Measurements from ENCODE around the gene CDH4.
A peak's percentile ranks its signal among the peaks of the same experiment; 100 is the strongest.

The CDH4 gene

DNA sequence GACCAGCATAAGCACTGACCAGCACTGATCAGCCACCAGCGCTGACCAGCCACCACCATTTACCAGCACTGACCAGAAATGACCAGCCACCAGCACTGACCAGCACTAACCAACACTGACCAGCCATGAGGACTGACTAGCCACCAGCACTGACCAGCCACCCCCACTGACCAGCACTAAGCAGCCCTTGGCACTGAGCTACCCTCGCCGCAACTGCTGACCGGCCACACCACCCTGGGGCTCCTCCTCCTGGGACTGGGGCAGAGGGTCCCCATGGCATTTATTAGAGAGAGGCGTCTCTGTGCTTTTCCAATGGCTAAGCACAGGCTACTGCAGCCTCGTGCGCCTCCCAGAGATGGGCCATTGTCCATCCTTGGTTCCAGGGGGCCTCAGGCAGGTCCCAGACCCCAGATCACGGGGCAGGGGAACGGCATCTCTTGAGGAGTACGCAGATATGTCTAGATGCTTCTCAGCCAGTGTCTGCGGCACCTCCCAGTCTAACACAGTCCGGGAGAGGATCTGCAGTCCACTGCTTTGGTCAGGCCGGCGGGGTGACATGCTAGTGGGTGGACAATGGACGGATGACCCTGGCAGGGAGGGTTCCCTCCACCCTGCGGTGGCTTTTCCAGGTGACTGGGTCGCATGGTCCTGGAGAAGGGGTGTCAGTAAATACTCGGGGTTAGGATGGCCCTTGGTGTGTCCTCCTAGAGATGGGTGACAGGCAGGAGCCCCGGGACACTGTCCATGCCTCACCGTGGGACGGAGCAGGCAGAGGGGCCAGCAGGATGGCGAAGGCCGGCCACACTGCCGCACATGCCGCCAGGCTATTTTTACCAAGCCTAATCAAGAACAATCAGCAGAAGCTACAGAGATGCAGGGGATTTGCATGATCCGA lies 645.6 kb downstream of the CDH4 start:
- no peak for DNase-seq (ENCODE audit: low read depth)

DNA sequence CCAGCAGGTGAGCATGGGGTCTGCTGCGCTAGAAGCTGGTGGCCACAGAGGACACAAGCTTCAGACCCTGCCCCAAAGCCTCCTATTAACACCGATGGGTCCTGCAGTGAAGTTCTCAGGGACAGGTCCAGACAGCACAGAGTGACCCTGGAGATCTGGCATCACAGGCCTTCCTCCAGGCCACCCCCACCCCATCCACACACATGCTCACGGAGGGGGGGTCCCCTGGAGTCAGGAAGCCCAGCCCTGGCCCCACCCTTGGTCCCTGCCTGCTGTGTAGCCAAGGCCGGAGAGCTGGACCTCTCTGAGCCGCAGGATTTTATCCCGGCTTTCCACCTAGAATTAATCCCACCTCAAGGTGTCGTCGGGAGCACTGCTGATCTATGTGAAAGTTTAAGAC lies 646.3 kb downstream of the CDH4 start:
- DNase-seq (ENCODE audit: low read depth), result no peak

DNA sequence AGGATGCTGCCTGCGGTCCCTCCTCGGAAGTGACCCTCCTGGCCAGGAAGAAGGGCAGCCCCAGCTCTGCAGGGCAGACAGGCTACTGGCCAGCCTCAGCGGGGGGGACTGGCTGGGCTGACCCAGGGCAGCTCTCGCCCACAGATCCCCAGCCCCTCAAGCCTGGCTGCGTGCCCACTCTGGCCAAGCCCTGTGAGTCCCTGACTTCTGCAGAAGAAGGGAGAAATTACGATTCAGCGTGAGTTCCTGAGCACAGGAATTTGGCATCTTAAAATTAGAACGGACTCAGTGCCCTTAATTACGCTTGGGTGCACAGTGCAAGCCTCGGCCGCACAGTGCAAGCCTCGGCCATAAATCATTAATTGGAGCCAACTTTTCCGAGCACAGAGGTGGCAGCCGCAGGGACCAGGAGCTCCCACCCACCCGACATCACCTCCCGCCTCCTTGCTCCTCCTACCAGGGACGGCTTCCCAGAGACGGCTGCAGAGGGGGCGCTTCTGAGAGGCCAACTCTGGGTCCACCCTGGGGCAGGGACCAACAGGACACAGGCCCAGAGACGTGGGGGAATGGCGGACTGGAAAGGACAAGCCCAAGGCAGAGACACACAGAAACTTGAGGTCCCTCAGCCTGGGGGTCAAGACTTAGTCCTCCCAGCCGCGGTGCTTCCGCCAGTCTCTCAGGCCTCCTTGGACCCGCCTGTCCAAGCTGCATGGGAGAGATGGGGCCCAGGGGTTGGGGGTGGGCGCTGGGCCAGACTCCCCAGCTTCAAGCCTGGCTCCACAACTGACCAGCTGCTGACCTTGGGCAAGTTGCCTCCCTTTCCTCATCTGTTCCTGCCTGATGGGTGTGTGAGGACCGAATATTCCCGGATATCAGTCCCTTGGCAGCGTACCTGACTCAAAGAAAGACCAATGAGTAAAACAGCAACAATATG lies 648.2 kb downstream of the CDH4 start:
- DNase-seq (ENCODE audit: low read depth), result no peak

DNA sequence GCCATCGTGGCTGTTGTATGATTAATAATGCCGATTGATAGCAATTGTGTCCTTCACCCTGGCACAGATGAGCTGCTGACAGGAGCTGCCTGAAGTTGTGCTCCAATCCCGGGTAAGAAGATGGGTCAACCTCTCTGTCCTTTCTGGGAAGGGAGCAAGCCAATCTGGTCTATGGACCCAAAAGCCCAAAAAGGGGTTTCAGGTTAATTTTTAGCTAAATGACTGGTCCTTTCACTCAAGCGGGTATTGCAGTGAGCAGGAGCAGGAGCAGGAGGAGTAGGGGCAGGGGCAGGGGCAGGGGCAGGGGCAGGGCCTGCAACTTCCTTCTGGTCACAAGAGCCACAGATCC lies 648.9 kb downstream of the CDH4 start:
- no peak for DNase-seq (ENCODE audit: low read depth)

DNA sequence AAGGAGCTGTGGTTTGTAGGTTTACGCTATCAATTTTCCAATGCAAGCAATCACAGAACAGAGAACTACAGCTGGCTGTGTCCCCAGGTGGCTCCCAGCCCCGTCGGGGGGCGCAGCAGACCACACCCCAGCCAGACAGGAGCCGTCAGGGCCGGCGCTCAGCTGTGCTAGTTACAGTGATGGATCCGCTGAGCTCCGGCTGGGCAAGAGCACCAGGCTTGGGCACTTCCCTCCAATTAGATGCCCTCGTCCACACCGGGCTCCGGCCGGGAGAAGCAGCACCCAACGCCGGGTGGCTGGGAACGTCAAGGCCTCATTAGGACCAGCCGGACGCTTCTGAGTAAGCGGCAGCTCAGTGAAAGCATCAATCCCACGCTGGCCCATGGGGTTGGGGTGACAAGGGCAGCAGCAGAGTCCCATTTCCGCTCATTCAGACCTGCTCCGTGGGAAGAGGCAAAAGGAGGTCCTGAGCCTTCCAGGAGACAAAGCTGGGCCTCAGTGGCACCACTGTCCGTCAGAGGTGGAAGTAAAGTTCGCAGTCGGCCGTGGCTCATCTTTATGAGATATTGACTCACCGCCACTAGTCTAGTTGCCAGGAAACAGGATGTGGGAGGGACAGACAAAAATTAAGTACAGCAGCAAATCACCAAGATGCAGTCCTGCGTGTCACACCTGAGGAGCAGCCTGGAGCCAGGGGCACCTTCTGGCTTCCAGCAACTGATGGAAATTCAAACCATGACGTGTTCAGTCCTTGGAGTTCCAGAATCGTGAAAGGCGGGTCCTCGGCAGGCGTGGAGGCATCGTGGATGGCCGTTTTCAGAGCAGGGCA lies 649.5 kb downstream of the CDH4 start:
- DNase-seq (ENCODE audit: low read depth), result peak; percentile 27

DNA sequence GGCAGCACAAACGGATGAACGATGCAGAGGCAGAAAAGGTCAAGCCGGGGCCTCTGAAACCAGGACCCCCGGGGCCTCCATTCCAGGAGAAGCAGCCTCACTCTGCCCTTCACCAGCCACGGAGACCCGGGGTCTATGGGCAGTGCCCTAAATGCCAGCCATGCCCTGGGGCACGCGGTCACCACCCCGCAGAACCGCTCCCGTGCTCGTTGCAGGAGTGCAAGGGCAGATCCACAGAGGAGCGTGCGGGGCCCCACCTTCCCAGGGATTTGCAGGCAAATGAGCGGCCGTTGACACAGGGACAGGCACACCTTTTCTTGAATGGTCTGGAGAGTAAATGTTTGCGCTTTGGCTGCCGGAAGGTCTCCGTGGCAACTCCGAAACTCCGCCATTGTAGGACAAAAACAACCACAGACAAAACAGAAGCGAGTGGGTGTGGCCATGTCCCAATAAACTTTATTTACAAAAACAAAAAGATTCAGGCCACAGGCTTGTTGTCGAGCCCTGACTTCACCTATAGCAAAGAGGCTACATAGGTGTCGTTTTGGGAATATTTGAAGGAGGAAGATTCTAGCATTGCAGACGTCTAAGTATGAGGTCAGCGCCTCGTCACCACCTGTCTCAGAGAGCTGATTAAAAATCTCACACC lies 650.3 kb downstream of the CDH4 start:
- DNase-seq (ENCODE audit: low read depth), result no peak

DNA sequence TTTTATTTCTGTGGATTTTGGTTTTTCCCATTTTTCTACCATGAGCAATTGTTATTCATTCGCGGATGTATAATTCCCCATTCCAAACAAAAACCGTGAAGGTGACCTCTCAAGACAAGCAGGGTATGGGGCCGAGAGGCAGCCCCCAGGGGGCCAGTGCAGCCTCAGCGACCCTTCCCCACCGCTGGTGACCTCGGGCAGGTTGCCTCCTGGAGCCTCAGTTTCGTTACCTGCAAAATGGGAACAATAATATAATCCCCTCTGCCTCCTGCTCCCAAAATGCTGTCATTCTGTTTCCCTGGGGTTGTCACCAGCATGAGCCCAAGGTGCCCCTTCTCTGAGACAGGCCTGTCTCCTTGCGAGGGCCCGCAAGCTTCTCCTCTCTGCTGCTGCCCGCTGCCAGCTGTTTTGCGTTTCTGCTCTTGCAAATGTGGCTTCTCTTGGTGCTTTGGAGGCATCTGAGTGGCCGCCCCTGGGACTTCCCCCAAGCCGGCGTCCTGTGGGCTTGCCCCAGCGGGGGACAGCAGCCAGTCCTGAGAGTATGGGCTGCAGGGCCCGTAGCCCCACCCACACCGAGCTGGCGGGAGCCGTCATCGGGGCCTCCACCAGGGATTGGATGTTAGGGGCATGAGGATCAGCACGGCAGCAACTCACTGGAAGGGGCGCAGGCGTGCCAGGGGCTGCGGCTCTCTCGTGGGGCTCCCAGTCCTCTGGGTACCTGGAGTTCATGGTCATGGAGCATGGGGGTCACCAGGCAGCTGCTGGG lies 651.7 kb downstream of the CDH4 start:
- no peak for DNase-seq (ENCODE audit: low read depth)

DNA sequence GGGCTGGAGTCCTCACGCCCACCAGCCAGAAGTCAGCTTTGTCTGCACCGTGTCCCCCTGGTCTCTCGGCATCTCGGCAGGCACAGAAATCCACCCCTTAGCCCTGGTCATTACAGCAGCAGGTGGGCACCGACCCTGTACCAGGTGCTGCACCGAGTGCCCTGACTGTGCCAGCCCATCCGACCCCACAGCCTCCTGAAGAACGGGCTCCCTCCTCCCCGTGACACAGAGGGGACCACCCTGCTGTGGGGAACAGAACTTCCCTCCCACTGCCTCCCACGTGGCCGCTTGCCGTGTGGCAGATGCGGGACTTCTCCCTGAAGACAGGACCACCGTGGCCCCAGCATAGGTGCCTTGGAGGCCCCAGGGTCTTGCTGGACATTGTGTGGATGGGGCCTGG lies 652.4 kb downstream of the CDH4 start:
- DNase-seq (ENCODE audit: low read depth), result no peak

DNA sequence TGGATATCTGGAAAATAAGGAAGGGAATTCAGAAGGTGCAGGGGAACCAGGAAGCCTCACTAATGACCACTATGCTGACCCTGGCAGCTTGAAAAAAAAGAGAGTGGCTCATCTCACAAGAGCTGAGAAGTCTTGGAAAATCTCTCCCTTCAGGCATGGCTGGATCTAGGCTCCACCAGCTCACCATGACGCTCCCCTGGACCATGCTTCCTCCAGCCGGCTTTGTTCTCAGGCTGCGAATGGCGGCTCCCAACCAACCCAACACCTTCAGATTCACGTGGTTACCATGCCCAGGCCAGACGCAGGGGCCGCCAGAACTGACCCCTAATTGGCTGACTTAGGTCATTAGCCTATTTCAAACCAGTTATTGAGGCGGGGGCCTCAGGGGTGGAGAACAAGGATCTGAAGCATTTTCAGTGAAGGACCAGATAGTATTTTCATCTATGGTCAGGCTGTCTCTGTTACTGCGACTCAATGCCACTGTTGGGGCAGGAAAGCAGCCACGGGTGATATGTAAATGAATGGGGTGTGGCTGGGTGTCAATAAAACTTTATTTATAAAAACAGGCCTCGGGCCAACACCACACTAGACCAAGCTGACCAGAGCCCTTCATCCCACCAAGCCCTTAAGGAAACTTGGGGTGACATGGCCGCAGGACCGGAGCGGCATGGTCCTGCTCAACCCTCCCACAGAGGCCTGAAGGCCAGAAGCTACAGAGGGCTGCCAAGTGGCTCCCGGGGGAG lies 653.9 kb downstream of the CDH4 start:
- no peak for DNase-seq (ENCODE audit: low read depth)

DNA sequence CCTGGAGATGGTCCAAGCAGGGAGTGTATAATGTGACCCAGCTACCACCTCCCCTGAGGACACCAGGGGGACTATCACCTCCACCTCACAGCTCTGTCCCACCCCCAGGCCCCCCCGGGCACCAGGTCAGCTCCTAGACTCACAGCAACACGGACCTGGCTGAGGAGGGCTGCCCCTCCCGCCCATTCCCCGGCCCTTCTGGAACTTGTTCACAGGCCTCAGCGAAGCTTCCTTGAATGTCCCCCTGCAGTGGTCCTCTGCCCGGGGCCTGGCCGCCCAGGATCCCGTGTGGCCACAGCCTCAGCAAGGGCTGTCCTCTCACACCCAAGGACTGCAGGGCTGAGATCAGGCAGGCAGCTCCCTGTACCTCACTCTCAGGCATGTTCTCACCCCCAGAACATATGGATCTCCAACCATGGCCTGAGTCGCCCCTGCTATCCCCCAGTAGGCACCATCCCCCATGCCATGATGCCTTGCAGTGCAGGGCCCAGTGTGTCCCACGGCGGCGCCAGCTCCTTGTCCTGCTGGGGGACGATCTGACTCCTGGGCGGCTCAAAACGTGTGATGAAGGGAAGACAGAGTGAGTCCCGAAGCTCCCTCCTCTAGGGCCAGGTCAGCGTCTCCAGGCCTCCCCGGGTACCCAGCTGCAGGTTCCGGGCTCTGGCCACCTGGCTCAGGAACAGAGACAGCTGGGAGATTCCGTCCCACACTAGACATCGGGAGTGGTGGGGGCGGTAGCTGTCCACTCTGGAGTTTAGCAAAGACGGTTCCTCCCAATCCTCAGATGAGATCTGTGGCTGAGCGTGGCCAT lies 655.2 kb downstream of the CDH4 start:
- DNase-seq (ENCODE audit: low read depth), result no peak

DNA sequence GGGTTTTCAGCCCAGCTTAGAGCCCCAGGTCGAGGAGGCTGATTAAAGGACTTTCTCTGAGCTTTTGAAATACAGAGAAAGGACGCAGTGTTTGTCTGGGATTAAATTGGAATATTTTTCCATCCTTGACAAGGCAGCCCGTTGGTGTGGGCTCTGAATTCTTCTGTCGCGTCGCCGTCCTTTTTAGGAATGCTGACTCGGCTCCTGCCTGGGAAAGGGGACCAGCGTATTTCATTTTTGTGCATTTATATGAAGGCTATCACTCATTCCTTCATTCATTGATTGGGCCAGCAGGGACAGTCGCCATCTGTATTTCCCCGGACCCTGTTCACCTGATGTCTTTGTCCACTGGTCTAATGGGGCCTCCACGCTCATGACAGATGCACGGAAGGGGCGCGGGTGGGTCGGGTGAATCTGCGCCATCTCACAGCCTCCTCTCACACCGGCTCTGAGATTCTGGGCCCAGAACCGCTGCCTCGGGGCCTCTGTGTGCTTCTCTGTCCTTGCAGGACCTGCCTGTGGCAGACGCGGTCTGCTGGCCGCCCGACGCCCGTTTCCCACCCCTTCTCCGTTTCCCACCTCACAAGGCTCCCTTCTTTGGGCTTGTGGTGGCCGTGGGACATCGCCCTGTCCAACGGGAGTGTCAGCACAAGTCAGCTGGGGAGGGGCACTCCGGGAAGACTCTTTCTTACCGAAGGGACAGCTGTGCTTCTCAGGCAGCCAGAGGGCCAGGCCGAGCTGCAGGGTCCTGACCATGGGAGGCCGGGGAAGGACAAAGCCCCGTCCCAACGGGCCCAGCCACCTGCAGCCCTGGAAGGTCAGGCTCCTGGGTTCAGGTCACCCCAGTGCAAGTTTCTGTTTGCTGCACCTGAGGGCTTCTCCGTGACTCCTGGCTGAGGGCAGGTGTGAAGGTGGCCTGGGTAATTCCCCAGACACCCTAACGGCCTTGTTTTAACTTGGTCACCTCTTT lies 656.3 kb downstream of the CDH4 start:
- DNase-seq (ENCODE audit: low read depth), result no peak

DNA sequence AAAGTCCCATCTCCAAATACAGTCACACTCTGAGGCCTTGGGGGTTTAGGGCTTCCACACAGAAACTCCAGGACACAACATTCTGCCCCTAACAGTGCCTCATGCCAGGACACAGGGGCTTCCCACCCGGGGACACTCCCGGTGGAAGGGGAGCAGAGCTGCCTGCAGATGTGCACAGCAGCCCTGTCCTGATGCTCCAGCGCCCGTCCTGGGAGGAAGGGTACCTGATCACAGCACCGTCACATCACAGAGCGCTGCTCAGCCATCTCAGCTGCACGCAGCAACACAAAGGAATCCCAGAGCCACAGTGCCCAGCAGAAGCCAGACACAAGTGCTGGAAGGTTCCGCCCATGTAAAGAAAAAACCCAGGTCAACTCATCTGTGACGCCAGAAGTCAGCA lies 657.0 kb downstream of the CDH4 start:
- DNase-seq (ENCODE audit: low read depth), result no peak

DNA sequence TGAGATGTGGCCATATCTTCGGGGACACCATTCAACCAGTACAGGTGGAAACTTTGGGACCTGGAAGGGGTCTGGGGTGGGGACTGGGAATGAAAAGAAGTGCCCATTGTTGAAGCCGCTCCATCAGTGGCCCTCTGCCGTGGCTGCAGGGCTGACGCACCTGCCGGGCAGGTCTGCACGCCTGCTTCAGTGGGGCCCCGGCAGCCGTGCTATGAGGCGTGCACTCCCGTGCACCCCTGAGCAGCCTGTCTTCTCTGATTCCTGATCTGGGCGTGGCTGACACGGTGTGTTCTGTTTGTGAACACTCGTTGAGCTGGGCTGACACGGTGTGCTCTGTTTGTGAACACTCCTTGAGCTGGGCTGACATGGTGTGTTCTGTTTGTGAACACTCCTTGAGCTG lies 657.8 kb downstream of the CDH4 start:
- no peak for DNase-seq (ENCODE audit: low read depth)

DNA sequence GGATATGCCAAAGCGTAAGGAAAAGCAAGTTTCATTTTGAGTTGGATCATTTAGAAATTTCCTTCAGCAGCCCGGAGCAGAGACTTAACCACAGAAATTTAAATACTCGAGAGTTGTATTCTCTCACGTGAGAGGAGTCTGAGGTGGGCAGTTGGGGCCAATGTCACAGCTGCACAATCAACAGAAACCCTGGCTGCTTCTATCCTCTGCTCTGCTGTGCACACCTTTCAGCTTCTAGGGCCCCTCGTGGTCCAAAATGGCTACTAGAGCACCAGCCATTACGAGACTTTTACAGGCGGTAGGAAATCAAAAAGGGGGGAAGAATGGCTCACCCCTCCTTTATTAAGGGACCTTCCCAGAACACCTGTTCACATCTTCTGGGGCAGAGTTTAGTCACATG lies 659.8 kb downstream of the CDH4 start:
- no peak for DNase-seq (ENCODE audit: low read depth)

DNA sequence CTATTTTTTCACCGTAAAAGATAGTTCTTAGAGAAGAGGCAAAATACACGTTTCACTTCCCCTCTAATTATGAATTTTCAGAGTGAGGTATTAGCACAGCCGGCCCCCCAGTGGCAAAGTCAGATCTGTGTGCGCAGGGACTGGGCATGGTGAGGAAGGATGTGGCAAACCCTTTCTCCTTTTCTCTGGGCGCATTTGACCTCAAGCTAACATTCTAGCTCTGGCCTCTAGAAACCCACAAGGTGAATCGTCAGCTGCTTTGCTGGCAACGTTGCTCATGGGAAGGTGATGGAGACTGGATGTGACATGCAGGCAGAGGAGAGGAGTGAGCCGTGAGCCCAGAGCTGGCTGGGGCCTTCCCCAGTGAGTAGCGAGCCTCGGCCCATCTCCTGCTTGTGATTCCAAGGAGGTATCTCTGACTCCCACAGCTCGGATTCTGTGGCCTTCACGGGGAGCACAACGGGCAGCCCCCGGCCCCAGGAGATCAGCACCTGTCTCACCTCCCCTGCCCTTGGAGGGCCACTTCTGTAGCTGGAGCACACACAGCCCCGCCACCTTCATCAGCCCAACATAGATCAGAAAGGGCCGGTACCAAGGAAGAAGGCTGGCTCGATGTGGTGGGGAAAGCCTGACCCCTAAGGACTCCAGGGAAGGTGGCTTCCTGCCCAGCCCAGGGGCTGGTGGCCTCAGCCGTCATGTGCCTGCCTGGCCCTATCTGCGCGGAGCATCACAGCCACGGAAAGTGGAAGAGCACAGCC lies 660.8 kb downstream of the CDH4 start:
- no peak for DNase-seq (ENCODE audit: low read depth)

DNA sequence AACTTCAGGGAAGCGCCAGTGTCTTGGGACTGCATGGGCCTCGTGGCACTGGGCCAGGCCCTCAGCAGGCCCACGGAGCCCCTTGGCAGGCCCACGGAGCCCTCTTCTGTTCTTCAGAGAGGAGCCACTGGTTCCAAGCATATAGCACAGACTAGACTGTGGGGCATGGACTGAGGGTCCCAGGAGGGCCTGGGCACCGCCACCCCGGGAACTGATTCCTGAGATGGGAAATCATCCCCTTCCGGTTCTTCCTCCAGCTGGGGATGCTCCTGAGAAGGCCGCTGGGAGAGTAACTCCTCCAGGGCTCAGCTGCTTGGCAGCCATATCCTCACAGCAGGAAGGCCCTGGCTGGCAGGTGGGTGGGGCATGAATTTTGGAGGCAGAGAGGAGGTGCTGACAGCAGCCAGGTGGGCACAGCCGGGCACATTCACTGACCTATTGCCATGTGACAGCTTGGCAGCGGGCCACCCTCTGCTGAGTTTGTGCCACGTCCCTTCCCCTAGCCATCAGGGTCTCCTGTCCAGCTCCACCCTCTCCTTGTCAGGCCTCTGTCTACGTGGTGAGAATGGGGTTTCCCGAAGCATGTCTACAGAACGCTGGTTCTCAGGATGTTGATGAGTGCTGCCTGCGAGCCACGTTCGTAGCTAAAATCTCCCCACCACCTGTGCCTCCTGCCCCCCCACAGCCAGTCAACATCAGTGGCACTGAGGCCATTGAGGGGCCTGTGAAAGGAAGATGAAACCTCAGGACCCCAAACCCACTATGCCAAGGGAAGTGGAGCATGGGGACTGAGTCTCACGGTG lies 661.6 kb downstream of the CDH4 start:
- DNase-seq (ENCODE audit: low read depth), result no peak

DNA sequence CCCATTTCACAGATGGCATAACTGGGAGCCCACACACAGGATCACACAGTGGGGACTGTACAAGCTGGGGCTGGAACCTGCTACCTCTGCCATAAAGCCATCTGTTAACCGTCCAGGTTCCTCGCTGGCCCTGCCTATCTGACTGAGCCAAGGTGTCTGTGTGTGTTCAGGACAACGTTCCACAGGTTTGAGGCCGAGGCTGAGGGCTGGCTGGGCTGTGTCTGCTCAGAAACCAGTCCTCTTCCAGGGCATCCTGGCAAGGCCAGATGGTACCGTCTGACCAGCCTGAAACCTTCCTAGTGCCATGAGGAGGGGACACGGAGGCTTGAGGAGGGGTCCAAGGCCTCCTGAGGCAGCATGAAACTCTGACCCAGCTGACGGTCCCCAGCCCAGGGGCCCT lies 663.0 kb downstream of the CDH4 start:
- DNase-seq (ENCODE audit: low read depth), result no peak

Measured in EH (cell line).